Chondrocyte (in vitro differentiated cells): ENCODE results near the gene BGN. TPM values are rescaled to one million over a fixed set of nuclear protein-coding genes. Genes with fewer than 3 reads are reported as not detected.

Source experiments
- DNase-seq: peaks from one replicate; pipeline ENCODE4 v3.0.0; 2021; ENCODE audit warnings: mixed read lengths, low spot score
- H3K27ac Mint-ChIP-seq: one replicate; pipeline ENCODE4 v1.8.0; 2021; ENCODE audit warnings: mild to moderate bottlenecking, moderate library complexity, mixed read lengths; ENCODE audit not compliant: unreplicated experiment
- H3K27me3 Mint-ChIP-seq: 2 replicates; pipeline ENCODE4 v1.8.0; 2021; ENCODE audit warnings: low read depth, mixed read lengths
- H3K36me3 Mint-ChIP-seq: 2 replicates; pipeline ENCODE4 v1.8.0; 2021; ENCODE audit warnings: low read depth, mixed read lengths
- H3K4me1 Mint-ChIP-seq: 2 replicates; pipeline ENCODE4 v1.8.0; 2021; ENCODE audit warnings: low read depth, mild to moderate bottlenecking, mixed read lengths
- H3K4me3 Mint-ChIP-seq: one replicate; pipeline ENCODE4 v1.8.0; 2021; ENCODE audit warnings: mild to moderate bottlenecking, moderate library complexity, mixed read lengths; ENCODE audit not compliant: unreplicated experiment
- H3K9me3 Mint-ChIP-seq: 2 replicates; pipeline ENCODE4 v1.8.0; 2021; ENCODE audit warnings: low read depth, mixed read lengths
- total RNA-seq: library from RNA; stranded (reverse); gene quantifications from 3 replicates; pipeline ENCODE4 v1.2.1, GENCODE V29; 2021
- TF ChIP-seq, protein P1 (sequence below): fragments of 200-600 bp; sonication (generic); IDR thresholded peaks from 2 replicates; pipeline ENCODE4 v1.5.0; 2021; ENCODE audit warnings: antibody characterized with exemption, mild to moderate bottlenecking, moderate library complexity

BGN gene
- total RNA-seq, 1 donor from 2014 or later = 2,632 TPM

DNA sequence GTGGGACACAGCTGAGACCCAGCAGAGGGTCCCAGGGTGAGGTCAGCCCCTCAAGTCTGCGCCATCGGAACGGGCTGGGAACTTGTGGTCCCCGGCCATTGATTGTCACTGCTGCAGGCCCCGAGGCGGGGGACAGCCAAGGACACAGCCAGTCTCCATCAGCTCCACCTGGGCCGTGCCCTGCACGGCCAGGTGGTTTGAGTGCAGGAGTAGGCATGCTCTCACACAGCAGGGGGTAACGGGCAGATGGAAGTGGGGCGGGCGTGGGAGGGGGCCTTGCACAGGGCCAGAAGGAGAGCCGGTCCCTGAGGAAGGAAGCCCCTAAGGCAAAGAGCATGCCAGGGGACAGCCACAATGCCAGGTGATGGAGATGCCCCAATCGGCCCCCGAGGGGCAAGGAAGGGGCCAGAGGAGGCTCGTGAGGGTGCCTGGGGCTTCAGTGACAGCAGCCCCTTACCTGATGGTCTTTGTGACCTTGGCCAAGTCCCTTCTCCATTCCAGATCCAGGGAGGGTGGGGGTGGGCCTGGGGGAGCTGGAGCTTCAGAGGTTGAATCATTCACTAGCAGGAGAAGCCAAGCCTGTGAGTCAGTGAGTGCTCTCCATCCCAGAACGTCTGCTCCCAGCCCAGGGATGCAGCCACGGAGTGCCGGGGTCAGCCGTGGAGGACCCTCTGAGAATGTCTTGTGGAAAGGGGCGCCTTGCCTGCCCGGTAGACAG is 24.9 kb downstream of the BGN start:
- Mint-ChIP-seq H3K27ac (no peak overlapping the region), H3K4me1 (peaks cover 8% of the 10 kb centered on the region), H3K4me3 (no peak overlapping the region), H3K27me3 (peaks cover 9% of the 10 kb centered on the region), H3K36me3 (no peaks in the 10 kb centered on the region), H3K9me3 (no peaks in the 10 kb centered on the region)
- no peak for DNase-seq
- TF ChIP-seq, protein P1, sequence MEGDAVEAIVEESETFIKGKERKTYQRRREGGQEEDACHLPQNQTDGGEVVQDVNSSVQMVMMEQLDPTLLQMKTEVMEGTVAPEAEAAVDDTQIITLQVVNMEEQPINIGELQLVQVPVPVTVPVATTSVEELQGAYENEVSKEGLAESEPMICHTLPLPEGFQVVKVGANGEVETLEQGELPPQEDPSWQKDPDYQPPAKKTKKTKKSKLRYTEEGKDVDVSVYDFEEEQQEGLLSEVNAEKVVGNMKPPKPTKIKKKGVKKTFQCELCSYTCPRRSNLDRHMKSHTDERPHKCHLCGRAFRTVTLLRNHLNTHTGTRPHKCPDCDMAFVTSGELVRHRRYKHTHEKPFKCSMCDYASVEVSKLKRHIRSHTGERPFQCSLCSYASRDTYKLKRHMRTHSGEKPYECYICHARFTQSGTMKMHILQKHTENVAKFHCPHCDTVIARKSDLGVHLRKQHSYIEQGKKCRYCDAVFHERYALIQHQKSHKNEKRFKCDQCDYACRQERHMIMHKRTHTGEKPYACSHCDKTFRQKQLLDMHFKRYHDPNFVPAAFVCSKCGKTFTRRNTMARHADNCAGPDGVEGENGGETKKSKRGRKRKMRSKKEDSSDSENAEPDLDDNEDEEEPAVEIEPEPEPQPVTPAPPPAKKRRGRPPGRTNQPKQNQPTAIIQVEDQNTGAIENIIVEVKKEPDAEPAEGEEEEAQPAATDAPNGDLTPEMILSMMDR = no peak

DNA sequence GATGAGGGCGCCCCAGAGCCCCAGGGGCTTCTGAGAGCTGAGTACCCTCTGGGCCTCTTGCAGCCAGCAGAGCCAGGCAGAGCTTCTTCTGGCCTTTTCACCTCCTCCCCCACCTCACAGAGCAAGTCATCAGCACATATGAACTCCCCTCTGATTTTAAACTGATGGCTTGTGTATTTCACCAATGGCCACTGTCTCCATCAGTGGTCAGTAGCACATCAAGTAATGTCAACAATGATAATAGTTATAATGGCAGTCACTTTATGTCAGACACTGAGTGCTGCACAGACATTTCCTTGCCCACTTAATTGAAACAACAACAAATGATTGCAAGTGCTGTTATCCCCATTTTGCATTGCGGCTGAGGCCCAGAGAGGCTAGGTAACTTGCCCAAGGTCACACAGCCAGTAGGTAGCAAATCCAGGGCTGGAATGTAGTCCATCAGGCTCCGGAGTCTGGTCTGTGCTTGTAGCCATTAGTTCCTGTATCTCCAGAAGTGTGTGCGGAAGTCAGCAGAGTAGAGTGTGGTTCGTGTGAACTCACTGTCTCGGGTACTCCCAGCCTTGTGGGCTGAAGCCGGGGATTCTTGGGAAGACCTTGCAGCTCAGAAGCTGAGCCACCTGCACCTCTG is 25.6 kb downstream of the BGN start:
- DNase-seq = no peak
- Mint-ChIP-seq H3K4me1 (peaks cover 8% of the 10 kb centered on the region), H3K9me3 (no peaks in the 10 kb centered on the region), H3K27ac (no peak overlapping the region), H3K27me3 (peaks cover 10% of the 10 kb centered on the region), H3K4me3 (no peak overlapping the region), H3K36me3 (no peaks in the 10 kb centered on the region)
- TF ChIP-seq, protein P1 = no peak

DNA sequence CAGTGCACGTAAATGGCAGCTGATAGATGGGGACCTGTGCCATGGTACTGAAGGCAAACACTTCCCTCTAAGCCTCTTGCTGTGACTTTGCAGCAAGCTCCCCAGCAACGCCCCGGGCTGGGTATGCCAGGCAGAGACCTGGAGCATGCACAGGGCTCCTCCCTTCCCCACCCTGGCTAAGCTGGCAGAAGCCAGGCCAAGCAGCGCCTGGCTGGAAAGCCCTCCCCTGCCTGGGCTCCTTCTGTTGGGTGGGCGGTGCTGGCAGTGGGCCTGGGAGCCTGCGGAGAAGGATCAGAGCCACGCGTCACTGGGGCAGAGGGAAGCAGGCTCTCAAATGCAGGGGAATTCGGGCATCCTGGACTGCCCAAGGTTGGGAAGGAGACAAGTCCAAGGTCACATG is 26.3 kb downstream of the BGN start:
- Mint-ChIP-seq H3K4me1 (peaks cover 8% of the 10 kb centered on the region), H3K4me3 (no peak overlapping the region), H3K9me3 (no peaks in the 10 kb centered on the region), H3K27me3 (peaks cover 7% of the 10 kb centered on the region), H3K27ac (peak overlapping the region; percentile 27), H3K36me3 (no peaks in the 10 kb centered on the region)
- no peak for DNase-seq
- TF ChIP-seq, protein P1 = no peak

DNA sequence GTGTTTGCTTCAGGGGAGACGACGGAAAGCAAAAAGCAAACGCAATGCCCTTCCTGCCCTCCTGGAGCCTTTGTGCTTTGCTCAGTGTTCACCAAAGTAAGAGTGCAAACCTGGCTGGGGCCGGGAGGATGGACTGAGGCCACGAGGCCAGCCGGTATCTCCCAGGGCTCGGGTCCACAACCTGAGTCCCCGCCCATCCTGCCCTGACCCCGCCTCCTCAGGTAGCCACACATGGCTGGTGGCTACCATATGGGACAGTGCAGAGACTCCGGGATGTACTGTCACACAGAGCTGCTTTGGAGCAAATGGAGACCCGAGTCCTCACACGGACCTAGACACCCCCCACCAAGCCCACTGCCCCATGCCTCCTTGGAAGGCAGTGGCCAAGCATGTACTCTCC is 27.5 kb downstream of the BGN start:
- H3K27me3 Mint-ChIP-seq = peaks cover 11% of the 10 kb centered on the region

DNA sequence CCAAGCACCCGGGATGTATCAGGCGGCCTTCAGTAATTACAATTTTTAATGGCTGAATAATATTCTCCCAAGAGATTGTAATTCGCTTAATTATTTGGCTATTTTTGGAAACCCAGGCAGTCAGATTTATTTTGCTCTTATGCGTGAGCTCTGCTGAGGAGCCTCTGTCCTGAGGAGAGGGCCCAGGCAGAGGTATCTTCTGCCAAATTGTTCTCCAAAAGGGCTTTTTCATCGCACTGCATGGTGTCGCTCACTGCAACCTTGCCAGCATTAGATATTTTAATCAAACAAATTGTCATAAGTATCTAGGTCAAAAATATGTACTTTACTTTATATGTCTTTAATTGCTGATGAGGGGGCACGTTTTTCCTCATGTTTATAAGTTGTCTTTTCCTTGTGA is 28.5 kb downstream of the BGN start:
- TF ChIP-seq, protein P1 = no peak
- Mint-ChIP-seq H3K4me1 (peaks cover 7% of the 10 kb centered on the region), H3K9me3 (no peaks in the 10 kb centered on the region), H3K27ac (no peak overlapping the region), H3K27me3 (peaks cover 12% of the 10 kb centered on the region), H3K4me3 (no peak overlapping the region), H3K36me3 (no peaks in the 10 kb centered on the region)
- DNase-seq = no peak

More for the DNA sequence above, 27.5 kb downstream of the BGN start:
- Mint-ChIP-seq H3K36me3 (no peaks in the 10 kb centered on the region), H3K9me3 (no peaks in the 10 kb centered on the region), H3K4me1 (peaks cover 8% of the 10 kb centered on the region), H3K27ac (no peak overlapping the region), H3K4me3 (no peak overlapping the region)
- no peak for DNase-seq
- TF ChIP-seq, protein P1 = no peak
